ENCODE data around the gene MT1HL1. TPM values are rescaled to one million over a fixed set of nuclear protein-coding genes. Genes with fewer than 3 reads are reported as not detected.
A peak's percentile ranks its signal among the peaks of the same experiment; 100 is the strongest.

The MT1HL1 gene
- total and polyA plus RNA-seq, 8 donors, result not detected

GRCh38 chr1:237043846-237044636 is 39.8 kb upstream of the MT1HL1 start:
- H3K9me3 ChIP-seq, result no peaks in the 10 kb centered on the region
- no peaks in the 10 kb centered on the region for H3K36me3 ChIP-seq
- TF ChIP-seq CTCF (IDR thresholded peaks at IDR 0.05), result no peak
- no peaks in the 10 kb centered on the region for H3K4me1 ChIP-seq
- peak overlapping the region in 1 of 2 donors; percentile 42 for H3K4me3 ChIP-seq
- H3K27ac ChIP-seq, result no peak overlapping the region
- DNase-seq (no peak), ATAC-seq (no peak)
- intact Hi-C loops (cut with DNase I), result no loop called here
- peaks cover 26 to 77% of the 10 kb centered on the region in 2 donors for H3K27me3 ChIP-seq

- Histone ChIP-seq H3K36me3 (no peaks in the 10 kb centered on the region), H3K27me3 (peaks cover 26 to 77% of the 10 kb centered on the region in 2 donors), H3K4me1 (no peaks in the 10 kb centered on the region), H3K9me3 (no peaks in the 10 kb centered on the region), H3K4me3 (peak overlapping the region; percentile 40 to 42), H3K27ac (no peak overlapping the region)
- ATAC-seq (peak; percentile 62), DNase-seq (peak in 1 of 4 donors; percentile 80)
- TF ChIP-seq CTCF (IDR thresholded peaks at IDR 0.05), result no peak
- intact Hi-C loops (cut with DNase I), result no loop called here
Measured at GRCh38 chr1:237042892-237043576, 38.8 kb upstream of the MT1HL1 start.

- ATAC-seq (no peak), DNase-seq (peak in 1 of 4 donors; percentile 58)
- H3K9me3 ChIP-seq, result no peaks in the 10 kb centered on the region
- peaks cover 26 to 77% of the 10 kb centered on the region in 2 donors for H3K27me3 ChIP-seq
- H3K4me1 ChIP-seq, result no peaks in the 10 kb centered on the region
- H3K36me3 ChIP-seq, result no peaks in the 10 kb centered on the region
- intact Hi-C loops (cut with DNase I), result no loop called here
- no peak for TF ChIP-seq CTCF (IDR thresholded peaks at IDR 0.05)
- H3K27ac ChIP-seq, result no peak overlapping the region
- H3K4me3 ChIP-seq, result peak overlapping the region; percentile 40 to 42
Measured at GRCh38 chr1:237042526-237042891, 38.3 kb upstream of the MT1HL1 start.

- no peaks in the 10 kb centered on the region for H3K36me3 ChIP-seq
- peak in 3 of 4 donors; percentile 38 to 68 (median 58) for DNase-seq
- peak; percentile 19 to 27 for TF ChIP-seq CTCF (IDR thresholded peaks at IDR 0.05)
- H3K4me1 ChIP-seq, result no peaks in the 10 kb centered on the region
- intact Hi-C loops (cut with DNase I), result no loop called here
- H3K27me3 ChIP-seq, result peaks cover 26 to 80% of the 10 kb centered on the region in 2 donors
- H3K4me3 ChIP-seq, result peak within 1 kb of the TSS; percentile 40 to 42
- H3K27ac ChIP-seq, result no peak within 1 kb of the TSS
- H3K9me3 ChIP-seq, result no peaks in the 10 kb centered on the region
- ATAC-seq, result peak; percentile 89
Measured at GRCh38 chr1:237041795-237042525, 37.7 kb upstream of the MT1HL1 start, which contains the start of gene RYR2. Gene RYR2 (plus strand): TSS chr1:237042184. CDS start chr1:237042522, 338 bp downstream.

GRCh38 chr1:237041461-237041794 is 37.2 kb upstream of the MT1HL1 start:
- DNase-seq (no peak), ATAC-seq (peak; percentile 5)
- Histone ChIP-seq H3K4me3 (peak overlapping the region in 1 of 2 donors; percentile 40), H3K4me1 (no peaks in the 10 kb centered on the region), H3K36me3 (no peaks in the 10 kb centered on the region), H3K27ac (no peak overlapping the region), H3K9me3 (no peaks in the 10 kb centered on the region), H3K27me3 (peaks cover 26 to 77% of the 10 kb centered on the region in 2 donors)
- intact Hi-C loops (cut with DNase I), result no loop called here
- no peak for TF ChIP-seq CTCF (IDR thresholded peaks at IDR 0.05)

Data from left lung (tissue), 10 donors.